ENCODE results near the gene NOXA1. TPM values are rescaled to one million over a fixed set of nuclear protein-coding genes. Genes with fewer than 3 reads are reported as not detected.

The NOXA1 gene
- total RNA-seq, 1 donor from 2014 or later = 6.5 TPM

DNA sequence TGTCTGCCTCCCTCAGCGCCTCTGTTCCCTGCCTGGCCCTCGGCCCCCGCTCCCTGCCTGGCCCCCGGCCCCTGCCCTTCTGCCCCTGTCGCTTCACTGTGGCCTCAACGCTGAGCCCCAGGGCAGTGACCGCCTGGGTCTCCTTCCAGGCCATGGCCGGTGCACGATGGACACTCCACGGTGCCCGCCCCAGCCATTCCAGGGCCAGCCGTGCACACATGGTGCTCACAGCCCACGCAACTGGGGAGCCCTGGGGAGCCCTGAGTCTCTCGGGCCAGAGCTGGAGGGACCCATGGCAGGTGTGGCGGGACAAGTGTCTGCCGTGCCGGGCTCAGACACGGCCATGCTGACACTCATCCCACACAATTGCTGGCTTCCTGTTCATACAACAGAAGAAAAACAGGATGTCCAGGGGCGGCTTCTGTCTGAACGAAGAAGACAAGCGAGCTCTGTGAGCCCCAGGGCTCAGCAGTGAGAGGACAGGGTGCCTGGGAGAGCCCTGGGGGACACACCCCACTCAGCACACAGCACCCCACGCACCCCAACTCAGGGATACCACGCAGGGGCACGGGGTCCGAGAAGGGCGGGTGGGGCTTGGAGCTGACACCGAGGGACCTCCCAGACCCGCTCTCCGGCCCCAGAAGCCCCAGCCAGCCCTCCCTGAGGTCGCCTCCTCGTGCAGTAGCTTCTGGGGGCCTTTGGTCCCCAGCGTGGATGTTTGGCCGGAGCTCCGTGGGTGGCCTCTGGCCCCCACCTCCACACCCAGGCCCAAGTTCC is 35.9 kb upstream of the NOXA1 start:
- H3K27ac ChIP-seq = peak overlapping the region; percentile 74
- H3K4me3 ChIP-seq = no peak overlapping the region
- no peaks in the 10 kb centered on the region for H3K9me3 ChIP-seq
- DNase-seq (no peak), ATAC-seq (peak; percentile 2)
- TF ChIP-seq, protein P1, sequence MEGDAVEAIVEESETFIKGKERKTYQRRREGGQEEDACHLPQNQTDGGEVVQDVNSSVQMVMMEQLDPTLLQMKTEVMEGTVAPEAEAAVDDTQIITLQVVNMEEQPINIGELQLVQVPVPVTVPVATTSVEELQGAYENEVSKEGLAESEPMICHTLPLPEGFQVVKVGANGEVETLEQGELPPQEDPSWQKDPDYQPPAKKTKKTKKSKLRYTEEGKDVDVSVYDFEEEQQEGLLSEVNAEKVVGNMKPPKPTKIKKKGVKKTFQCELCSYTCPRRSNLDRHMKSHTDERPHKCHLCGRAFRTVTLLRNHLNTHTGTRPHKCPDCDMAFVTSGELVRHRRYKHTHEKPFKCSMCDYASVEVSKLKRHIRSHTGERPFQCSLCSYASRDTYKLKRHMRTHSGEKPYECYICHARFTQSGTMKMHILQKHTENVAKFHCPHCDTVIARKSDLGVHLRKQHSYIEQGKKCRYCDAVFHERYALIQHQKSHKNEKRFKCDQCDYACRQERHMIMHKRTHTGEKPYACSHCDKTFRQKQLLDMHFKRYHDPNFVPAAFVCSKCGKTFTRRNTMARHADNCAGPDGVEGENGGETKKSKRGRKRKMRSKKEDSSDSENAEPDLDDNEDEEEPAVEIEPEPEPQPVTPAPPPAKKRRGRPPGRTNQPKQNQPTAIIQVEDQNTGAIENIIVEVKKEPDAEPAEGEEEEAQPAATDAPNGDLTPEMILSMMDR (IDR thresholded peaks at IDR 0.05) = no peak
- intact Hi-C loops (cut with DNase I) = no loop called here
- no peaks in the 10 kb centered on the region for H3K27me3 ChIP-seq
- no peaks in the 10 kb centered on the region for H3K36me3 ChIP-seq
- peaks cover 7% of the 10 kb centered on the region for H3K4me1 ChIP-seq

DNA sequence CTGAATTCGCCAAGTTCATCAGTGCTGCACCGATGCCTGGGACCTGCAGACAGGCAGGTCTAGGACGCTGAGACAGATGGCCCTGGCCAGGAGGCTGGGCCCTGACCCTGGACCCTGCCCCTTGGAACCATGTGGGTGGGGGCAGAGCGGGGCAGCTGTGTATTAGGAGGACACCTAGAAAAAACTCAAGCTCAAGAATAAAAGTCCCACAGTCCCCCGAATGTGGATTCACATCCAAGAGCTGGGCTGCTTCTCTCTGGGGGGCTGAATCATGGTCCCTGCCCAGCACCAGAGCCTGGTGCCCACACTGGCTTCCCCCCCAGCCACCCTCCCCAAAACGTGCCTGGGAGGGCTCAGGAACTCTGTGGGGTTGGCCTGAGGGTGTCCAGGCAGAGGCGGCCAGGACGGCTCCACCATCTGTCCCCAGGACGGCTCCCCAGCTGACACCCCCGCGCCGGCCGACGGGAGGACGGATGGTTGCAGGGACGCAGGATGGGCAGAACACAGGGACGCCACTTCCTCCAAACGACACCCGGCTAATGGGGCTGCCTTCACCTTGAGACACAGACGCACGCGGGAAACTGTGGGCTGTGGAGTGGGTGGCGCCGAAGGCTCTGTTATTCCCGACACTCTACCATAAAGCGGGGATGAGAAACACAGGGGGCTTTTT is 35.2 kb upstream of the NOXA1 start:
- TF ChIP-seq, protein P1 (IDR thresholded peaks at IDR 0.05) = no peak
- H3K4me3 ChIP-seq = no peak overlapping the region
- no peaks in the 10 kb centered on the region for H3K36me3 ChIP-seq
- DNase-seq (no peak), ATAC-seq (no peak)
- intact Hi-C loops (cut with DNase I) = no loop called here
- H3K27me3 ChIP-seq = no peaks in the 10 kb centered on the region
- H3K4me1 ChIP-seq = peaks cover 7% of the 10 kb centered on the region
- peak overlapping the region; percentile 74 for H3K27ac ChIP-seq
- H3K9me3 ChIP-seq = no peaks in the 10 kb centered on the region

DNA sequence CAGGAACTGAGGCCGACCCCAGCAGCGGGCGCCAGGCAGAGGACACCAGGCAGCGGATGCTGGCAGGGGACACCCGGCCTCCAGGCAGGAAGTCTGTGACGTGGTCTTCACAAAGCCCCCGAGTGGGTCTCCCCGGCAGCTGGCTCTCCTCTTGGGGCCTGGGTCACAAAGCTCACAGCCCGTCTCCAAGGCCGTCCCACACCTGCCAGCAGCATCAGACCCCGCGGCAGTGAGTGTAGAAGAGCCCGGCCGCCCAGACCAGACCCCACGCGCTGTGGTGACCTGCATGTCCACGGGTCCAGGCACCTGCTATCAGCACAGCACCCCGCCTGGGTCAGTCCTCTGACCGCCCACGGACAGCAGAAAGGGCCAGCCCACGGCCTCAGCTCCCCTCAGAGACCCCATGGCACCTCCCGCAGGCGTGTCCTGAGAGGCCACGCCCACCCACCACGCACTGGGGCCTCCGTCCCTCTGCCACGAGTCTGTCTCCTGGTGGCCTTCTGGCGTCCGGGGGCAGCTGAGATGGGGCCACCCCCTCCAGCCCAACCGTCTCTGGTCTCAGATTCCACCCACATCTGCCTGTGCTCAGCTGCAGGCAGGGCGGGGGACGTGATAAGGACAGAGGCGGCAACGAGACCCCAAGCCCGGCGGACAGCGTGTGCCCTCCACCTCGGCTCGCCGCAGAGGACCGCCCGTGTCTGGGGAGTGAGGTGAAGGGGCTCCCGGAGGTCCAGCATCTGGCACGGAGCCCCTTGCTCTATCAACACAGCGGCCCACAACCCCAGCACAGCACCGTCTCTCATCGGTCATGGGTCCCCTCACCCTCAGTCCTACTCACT is 34.4 kb upstream of the NOXA1 start:
- H3K36me3 ChIP-seq = no peaks in the 10 kb centered on the region
- DNase-seq (no peak), ATAC-seq (no peak)
- H3K27ac ChIP-seq = peak overlapping the region; percentile 74
- H3K9me3 ChIP-seq = no peaks in the 10 kb centered on the region
- H3K4me1 ChIP-seq = peaks cover 7% of the 10 kb centered on the region
- TF ChIP-seq, protein P1 (IDR thresholded peaks at IDR 0.05) = no peak
- no peaks in the 10 kb centered on the region for H3K27me3 ChIP-seq
- intact Hi-C loops (cut with DNase I) = no loop called here
- H3K4me3 ChIP-seq = no peak overlapping the region

DNA sequence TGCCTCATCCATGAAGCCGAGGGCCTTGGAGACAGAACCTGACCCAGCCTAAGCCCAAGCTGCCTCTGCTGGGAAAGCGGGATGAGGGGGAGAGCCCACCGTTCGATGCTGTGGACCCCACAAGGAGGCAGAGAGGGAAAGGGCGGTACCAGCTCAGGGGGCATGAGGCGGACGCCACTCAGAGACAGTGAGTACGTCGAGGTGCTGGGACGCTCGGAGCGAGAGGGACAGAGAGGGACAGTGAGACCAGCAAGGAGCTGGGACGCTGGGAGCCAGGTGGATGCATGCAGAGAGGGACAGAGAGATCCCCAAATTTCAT is 33.8 kb upstream of the NOXA1 start:
- H3K4me1 ChIP-seq = peaks cover 7% of the 10 kb centered on the region
- no peaks in the 10 kb centered on the region for H3K27me3 ChIP-seq
- H3K36me3 ChIP-seq = no peaks in the 10 kb centered on the region
- no peak overlapping the region for H3K27ac ChIP-seq
- intact Hi-C loops (cut with DNase I) = no loop called here
- TF ChIP-seq, protein P1 (IDR thresholded peaks at IDR 0.05) = no peak
- H3K4me3 ChIP-seq = no peak overlapping the region
- no peaks in the 10 kb centered on the region for H3K9me3 ChIP-seq
- ATAC-seq (no peak), DNase-seq (no peak)

DNA sequence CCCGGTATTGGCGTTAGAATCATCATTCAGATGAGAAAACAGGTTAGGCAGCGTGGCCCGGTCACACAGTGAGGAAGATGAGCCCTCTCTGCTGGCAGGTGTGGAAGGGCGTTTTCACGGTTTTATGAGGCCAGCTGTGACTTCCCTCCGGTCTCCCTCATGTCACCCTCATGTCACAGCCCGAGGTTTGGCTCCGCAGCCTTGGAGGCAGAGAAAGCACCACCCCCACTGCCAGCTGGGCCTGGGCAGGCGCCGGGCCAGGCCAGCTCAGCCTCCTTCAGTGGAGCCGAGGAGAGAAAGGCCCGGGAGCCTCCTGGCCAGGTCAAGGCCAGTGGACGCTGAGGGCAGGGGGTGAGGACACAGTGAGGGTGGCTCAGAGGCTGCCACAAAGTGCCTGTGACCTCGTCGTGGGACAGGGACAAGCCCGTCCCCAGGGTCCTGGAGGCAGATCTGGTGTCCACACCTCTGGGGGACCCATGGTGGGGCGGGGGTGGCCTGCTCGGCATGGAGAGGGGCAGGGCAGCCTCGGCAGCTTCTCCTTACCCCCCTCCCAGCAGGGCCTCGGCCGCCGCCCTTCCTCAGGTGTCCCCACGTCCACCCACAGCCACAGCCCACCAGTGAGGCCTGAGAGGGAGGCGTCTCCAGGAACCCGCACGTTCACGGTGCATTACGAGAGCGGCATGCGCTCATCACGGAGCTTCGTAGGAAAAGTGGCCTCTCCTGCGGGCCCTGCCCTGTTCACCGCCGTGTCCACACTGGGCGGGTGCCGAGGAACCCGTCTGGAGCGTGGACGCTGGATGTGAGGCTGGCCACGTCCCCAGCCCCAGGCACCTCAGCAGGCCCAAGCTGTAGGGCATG is 32.4 kb upstream of the NOXA1 start:
- no peaks in the 10 kb centered on the region for H3K36me3 ChIP-seq
- no peak overlapping the region for H3K4me3 ChIP-seq
- no peak for DNase-seq
- H3K9me3 ChIP-seq = no peaks in the 10 kb centered on the region
- TF ChIP-seq, protein P1 (IDR thresholded peaks at IDR 0.05) = no peak
- ATAC-seq = peak; percentile 15
- H3K4me1 ChIP-seq = peaks cover 7% of the 10 kb centered on the region
- no peaks in the 10 kb centered on the region for H3K27me3 ChIP-seq
- H3K27ac ChIP-seq = peak overlapping the region; percentile 78
- intact Hi-C loops (cut with DNase I) = no loop called here

All from upper lobe of right lung (tissue), 1 donor.